NCI-H1092 treated with DMSO at 0.1 percent for 48 hours (cell line): ENCODE data around the gene PER2.

Experiments
- DNase-seq: peaks from one replicate; lab custom pipeline; 2025; lab: John Stamatoyannopoulos, UW

Gene PER2

GRCh38 chr2:238225911-238226697 is 62.3 kb downstream of the PER2 start:
- DNase-seq, result no peak

DNA sequence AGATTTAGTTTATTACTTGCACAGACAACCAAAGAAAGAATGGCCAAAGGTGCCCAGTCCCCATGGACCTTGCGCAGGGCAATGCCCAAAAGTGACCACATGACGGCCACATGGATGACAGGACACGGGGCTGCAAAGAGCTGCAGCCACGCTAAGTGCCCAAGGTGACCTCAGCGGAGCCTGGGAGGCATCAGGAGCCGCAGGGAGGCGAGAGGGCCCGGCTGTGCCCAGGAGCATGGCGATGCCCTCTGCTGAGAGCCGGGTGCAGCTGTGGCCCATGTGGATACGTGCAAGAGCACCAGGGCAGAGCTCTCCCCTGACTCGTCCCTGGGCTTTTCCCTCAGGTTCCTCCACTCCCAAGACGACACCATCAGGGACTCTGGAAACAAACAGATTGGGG is 63.3 kb downstream of the PER2 start:
- DNase-seq, result no peak

DNA sequence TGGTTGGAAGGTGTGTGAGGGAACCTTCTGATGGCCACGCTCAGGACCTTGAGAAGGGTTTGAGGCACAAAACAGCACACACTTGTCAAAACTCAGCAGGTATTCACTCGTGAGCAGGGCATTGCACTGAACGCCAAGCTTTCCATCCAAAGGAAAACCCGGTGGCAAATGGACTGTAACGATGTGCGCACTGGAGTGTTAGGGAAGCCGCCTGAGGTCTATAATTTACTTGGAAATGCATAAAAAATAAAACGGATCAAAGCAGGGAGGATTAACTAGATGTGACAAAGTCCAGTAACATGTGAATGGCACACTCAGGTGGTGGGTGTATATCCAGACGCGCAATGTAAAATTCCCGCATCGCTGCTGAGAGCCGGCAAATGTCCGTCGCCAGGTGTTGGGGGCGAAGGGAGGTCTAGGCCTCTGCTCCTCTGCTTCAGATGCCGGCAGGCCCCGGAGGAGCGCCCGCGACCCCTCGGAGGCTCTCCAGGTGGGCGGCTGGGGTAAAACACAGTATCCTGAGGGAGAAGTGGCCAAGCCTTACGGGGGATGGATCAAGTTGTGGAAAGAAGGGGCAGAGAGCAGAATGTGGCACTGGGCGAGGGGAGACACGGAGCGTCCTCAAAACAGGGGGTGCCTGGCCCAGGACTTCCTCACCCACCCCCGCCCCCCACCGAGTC is 63.9 kb downstream of the PER2 start:
- no peak for DNase-seq

DNA sequence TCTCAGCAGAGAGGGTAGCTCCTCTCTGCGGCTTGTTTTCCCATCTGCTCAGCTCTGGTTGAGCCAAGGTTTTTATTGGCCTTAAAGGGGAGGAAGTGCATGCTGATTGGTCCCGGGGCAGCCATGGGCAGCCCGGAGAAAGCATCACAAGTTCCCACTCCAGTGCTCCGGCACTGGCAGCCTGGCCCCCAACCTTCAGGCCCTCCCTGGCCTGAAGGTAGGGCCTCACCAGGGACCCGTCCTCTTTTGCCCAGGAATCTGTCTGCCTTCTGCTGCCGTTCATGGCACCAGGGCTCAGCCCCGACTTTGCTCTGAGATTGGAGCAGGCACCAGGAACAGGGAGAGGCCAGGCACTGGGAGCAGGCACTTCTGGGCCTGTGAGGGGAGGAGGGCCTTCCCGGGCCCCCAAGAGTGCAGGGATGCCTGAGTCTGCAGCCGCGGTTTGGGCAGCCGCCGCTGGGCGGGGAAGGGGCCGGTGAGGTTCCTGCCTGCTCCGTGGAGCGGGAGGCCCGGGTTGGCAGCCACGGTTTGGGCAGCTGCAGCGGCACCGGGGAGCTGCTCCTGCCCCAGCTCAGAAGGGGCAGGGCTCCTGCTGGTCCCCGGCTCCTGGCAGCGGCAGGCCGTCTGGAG is 67.4 kb downstream of the PER2 start:
- DNase-seq, result no peak

DNA sequence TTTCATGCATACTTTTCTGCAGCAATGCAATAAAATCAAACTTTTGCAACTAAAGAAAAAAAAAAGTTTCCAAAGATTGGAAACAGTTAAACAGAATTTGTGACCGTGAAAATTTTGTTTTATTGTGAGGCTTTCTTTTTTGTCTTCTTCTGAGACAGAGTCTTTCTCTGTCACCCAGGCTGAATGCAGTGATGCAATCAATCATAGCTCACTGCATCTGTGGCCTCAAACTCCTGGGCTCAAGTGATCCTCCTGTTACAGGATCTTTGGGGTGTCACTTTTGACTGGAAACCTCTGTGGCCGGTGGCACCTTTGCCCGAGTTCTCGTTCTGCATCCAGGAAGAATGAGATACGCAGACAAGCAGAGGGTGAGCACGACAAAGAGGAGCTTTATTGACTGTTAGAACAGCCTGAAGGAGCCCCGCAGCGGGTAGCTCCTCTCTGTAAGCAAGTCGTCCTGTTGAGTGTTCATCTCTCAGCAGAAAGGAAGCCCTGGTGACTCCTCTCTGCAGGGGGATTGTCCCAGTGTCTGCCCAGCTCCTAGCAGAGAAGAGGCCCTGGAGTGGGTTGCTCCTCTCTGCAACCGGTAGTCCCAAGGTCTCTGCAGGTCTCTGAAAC is 68.0 kb downstream of the PER2 start:
- DNase-seq, result no peak

GRCh38 chr2:238216651-238217184 is 71.7 kb downstream of the PER2 start:
- DNase-seq, result no peak

GRCh38 chr2:238207006-238207405 is 81.4 kb downstream of the PER2 start:
- no peak for DNase-seq

GRCh38 chr2:238203973-238204683 is 84.3 kb downstream of the PER2 start:
- DNase-seq, result no peak

- DNase-seq, result peak; percentile 75
These were observed 85.1 kb downstream of the PER2 start, which contains the start of gene ILKAP for GRCh38 chr2:238203094-238203972. Gene ILKAP, minus strand, starts transcription at chr2:238203695. Its CDS starts 142 bp downstream, at chr2:238203553.

DNA sequence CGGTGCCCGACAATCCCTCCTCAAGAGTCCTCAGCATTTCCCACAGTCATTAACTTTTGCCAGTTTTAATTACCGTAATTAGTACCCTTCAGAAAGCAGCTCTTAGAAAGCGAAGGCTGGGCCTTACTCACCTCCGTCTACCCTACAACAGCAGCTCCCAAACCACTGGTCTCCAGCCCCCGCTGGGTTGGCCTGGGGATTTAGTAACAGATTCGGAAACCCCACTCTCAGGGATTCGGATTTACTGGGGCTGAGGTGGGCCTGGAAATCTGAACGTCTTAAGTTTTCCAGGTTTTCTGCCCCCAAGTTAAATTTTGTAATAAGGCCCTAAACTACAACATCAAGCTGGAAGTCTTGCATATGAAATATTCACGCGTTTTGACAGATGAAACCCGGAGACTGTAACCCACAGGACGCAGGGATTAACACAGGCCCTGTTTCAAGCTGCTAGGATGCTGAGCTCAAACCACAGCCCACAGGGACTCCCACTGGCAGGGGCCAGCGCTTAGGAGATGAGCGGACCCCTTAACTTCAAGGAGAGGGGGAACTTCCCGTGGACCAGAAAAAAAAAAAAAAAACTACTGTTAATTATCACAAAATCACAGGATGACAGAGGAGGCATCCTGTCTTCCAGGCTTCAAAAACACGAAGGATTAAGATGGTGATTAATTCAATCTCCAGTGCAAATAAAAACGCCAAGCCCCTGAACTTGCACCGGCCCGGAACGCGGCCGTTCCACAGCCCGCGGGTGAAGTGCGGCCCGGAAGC is 85.9 kb downstream of the PER2 start:
- no peak for DNase-seq
